HEK293 (cell line): ENCODE data around the gene MED28.
A peak's percentile ranks its signal among the peaks of the same experiment; 100 is the strongest.

Experiments used
- CTCF ChIA-PET: fragments of 350-600 bp; formaldehyde crosslinking; extraction: SDS; loops from one replicate; lab custom pipeline; 2021; ENCODE audit warnings: antibody characterized with exemption; lab: Yijun Ruan, JAX
- POLR2A ChIA-PET: fragments of 300-600 bp; formaldehyde crosslinking; extraction: SDS; loops from one replicate; lab custom pipeline; 2020; ENCODE audit warnings: antibody characterized with exemption, inconsistent platforms; lab: Yijun Ruan, JAX
- H3K27ac ChIP-seq: fragments of 200-500 bp; sonication (Bioruptor generic); 2 replicates; pipeline ENCODE4 v1.5.1; 2014; ENCODE audit warnings: low read depth, low read length, control low read depth, inconsistent platforms; ENCODE audit errors: extremely low read depth
- H3K36me3 ChIP-seq, 2 experiments: fragments of 200-500 bp in 1 of 2; sonication (Bioruptor generic) in 1 of 2; 1 replicate in 1 of 2; 2 replicates in 1 of 2; pipeline ENCODE4 v1.5.1; 2014 to 2017; ENCODE audit warnings: inconsistent platforms in 2 of 2, low read length in 2 of 2; ENCODE audit not compliant: control insufficient read depth in 2 of 2, insufficient read depth in 1 of 2
- H3K4me1 ChIP-seq: fragments of 200-500 bp; sonication (Bioruptor generic); 2 replicates; pipeline ENCODE4 v1.5.1; 2014; ENCODE audit warnings: mild to moderate bottlenecking, low read length, inconsistent platforms; ENCODE audit not compliant: control insufficient read depth, insufficient read depth
- H3K4me3 ChIP-seq: 2 replicates; pipeline ENCODE4 v1.5.1; 2011; ENCODE audit warnings: low read depth, mild to moderate bottlenecking, control low read depth, low read length, moderate library complexity
- H3K9me3 ChIP-seq: fragments of 200-500 bp; sonication (Bioruptor generic); 2 replicates; pipeline ENCODE4 v1.5.1; 2014; ENCODE audit warnings: low read depth, low read length, inconsistent platforms; ENCODE audit not compliant: control insufficient read depth, insufficient read depth
- PRDM1 ChIP-seq: fragments of 450-650 bp; formaldehyde crosslinking; IDR thresholded peaks from 2 replicates; pipeline ENCODE4; 2016; ENCODE audit warnings: missing biosample characterization, missing genetic modification characterization
- SP3 ChIP-seq: fragments of 450-650 bp; formaldehyde crosslinking; IDR thresholded peaks from 2 replicates; pipeline ENCODE4 v1.5.1; 2016; ENCODE audit warnings: missing biosample characterization, missing genetic modification characterization
- ZBTB8A ChIP-seq: fragments of 450-650 bp; formaldehyde crosslinking; IDR thresholded peaks from 2 replicates; pipeline ENCODE4 v1.5.1; 2016; ENCODE audit warnings: missing biosample characterization, missing genetic modification characterization
- ZFP69B ChIP-seq: fragments of 450-650 bp; formaldehyde crosslinking; IDR thresholded peaks from 2 replicates; pipeline ENCODE4 v1.5.1; 2016; ENCODE audit warnings: missing biosample characterization, missing genetic modification characterization
- ZNF133 ChIP-seq: fragments of 450-650 bp; formaldehyde crosslinking; IDR thresholded peaks from 2 replicates; pipeline ENCODE4 v1.5.1; 2016; ENCODE audit warnings: missing biosample characterization, missing genetic modification characterization
- ZNF221 ChIP-seq: fragments of 450-650 bp; formaldehyde crosslinking; IDR thresholded peaks from 2 replicates; pipeline ENCODE4 v1.5.1; 2017; ENCODE audit warnings: missing biosample characterization, missing genetic modification characterization, borderline replicate concordance
- ZNF335 ChIP-seq: fragments of 450-650 bp; formaldehyde crosslinking; conservative IDR thresholded peaks from 2 replicates; pipeline ENCODE4 v1.5.1; 2016; ENCODE audit warnings: missing biosample characterization, missing genetic modification characterization
- ZNF416 ChIP-seq: fragments of 450-650 bp; formaldehyde crosslinking; IDR thresholded peaks from 2 replicates; pipeline ENCODE4 v1.5.1; 2016; ENCODE audit warnings: missing biosample characterization, missing genetic modification characterization
- ZNF423 ChIP-seq: fragments of 450-650 bp; formaldehyde crosslinking; IDR thresholded peaks from 2 replicates; pipeline ENCODE4 v1.5.1; 2016; ENCODE audit warnings: missing biosample characterization, missing genetic modification characterization
- ZNF555 ChIP-seq: fragments of 450-650 bp; formaldehyde crosslinking; conservative IDR thresholded peaks from 2 replicates; pipeline ENCODE4 v1.5.1; 2017; ENCODE audit warnings: missing biosample characterization, mild to moderate bottlenecking, missing genetic modification characterization, inconsistent platforms
- ZNF623 ChIP-seq: fragments of 450-650 bp; formaldehyde crosslinking; IDR thresholded peaks from 2 replicates; pipeline ENCODE4 v1.5.1; 2016; ENCODE audit warnings: missing biosample characterization, missing genetic modification characterization
- ZNF791 ChIP-seq: fragments of 450-650 bp; formaldehyde crosslinking; IDR thresholded peaks from 2 replicates; pipeline ENCODE4 v1.5.1; 2016; ENCODE audit warnings: missing biosample characterization, missing genetic modification characterization
- TF ChIP-seq, protein P1 (sequence below): fragments of 450-650 bp; formaldehyde crosslinking; IDR thresholded peaks from 2 replicates; pipeline ENCODE4 v1.5.1; 2016; ENCODE audit warnings: missing biosample characterization, missing genetic modification characterization
- TF ChIP-seq, protein P2 (sequence below): fragments of 450-650 bp; formaldehyde crosslinking; IDR thresholded peaks from 2 replicates; pipeline ENCODE4 v1.5.1; 2016; ENCODE audit warnings: missing biosample characterization, missing genetic modification characterization
- TF ChIP-seq, protein P3 (sequence below): fragments of 450-650 bp; formaldehyde crosslinking; IDR thresholded peaks from 2 replicates; pipeline ENCODE4 v1.5.1; 2017; ENCODE audit warnings: missing biosample characterization, missing genetic modification characterization
- TF ChIP-seq, protein P4 (sequence below): sonication (generic); formaldehyde crosslinking; IDR thresholded peaks from 2 replicates; pipeline ENCODE4 v1.8.1; 2022; ENCODE audit warnings: mild to moderate bottlenecking, moderate library complexity, missing genetic modification reagents
- TF ChIP-seq, protein P5 (sequence below): fragments of 450-650 bp; formaldehyde crosslinking; IDR thresholded peaks from 2 replicates; pipeline ENCODE4 v1.5.1; 2016; ENCODE audit warnings: missing biosample characterization, missing genetic modification characterization
- TF ChIP-seq, protein P6 (sequence below): fragments of 450-650 bp; formaldehyde crosslinking; IDR thresholded peaks from 2 replicates; pipeline ENCODE4 v1.5.1; 2016; ENCODE audit warnings: missing biosample characterization, missing genetic modification characterization

Gene MED28

DNA sequence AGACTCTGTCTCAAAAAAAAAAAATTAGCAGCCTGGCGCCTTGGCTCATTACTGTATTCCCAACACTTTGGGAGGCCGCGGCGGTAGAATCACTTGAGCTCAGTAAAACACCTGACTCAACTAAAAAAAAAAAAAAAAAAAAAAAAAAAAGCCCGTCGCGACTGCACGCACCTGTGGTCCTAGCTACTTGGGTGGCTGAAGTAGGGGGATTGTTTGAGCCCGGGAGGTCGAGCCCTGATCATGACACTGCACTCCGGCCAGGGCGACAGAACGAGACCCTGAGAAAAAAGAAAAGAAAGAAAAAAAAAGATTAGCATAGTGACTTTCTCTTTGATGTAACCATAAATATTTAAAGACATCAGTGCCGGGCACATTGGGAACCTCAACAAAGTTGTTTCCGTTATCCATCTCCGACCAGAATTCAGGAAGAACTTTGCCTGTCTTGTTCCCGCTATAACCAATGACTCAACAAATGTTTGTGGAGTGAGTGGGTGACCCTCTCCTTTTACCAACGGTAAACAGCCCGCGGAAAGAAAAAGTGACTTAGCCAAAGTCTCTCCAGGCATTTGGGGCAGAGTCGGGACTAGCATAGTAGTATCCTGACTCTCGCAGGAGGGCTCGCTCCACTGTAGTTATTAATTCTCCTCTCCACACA is 553 bp upstream of the MED28 start:
- no peak overlapping the region for H3K27ac ChIP-seq
- peak overlapping the region; percentile 80 for H3K4me3 ChIP-seq
- H3K36me3 ChIP-seq = peaks cover 0 to 25% of the 10 kb centered on the region in 2 experiments; a peak in 2 of 3 replicates
- CTCF ChIA-PET = interaction anchor here (0.7 kb wide), 1 partner anchor 72 kb away, joined by 4 read pairs; no protein-coding TSS in a partner anchor
- peak; percentile 62 for TF ChIP-seq ZNF335
- peak; percentile 26; the same call in 1 of the 2 replicates for TF ChIP-seq PRDM1 (tag by site-specific recombination)
- TF ChIP-seq, protein P1, sequence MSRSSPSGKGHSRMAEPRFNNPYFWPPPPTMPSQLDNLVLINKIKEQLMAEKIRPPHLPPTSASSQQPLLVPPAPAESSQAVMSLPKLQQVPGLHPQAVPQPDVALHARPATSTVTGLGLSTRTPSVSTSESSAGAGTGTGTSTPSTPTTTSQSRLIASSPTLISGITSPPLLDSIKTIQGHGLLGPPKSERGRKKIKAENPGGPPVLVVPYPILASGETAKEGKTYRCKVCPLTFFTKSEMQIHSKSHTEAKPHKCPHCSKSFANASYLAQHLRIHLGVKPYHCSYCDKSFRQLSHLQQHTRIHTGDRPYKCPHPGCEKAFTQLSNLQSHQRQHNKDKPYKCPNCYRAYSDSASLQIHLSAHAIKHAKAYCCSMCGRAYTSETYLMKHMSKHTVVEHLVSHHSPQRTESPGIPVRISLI (tag by site-specific recombination) = peak; percentile 92
- TF ChIP-seq, protein P2, sequence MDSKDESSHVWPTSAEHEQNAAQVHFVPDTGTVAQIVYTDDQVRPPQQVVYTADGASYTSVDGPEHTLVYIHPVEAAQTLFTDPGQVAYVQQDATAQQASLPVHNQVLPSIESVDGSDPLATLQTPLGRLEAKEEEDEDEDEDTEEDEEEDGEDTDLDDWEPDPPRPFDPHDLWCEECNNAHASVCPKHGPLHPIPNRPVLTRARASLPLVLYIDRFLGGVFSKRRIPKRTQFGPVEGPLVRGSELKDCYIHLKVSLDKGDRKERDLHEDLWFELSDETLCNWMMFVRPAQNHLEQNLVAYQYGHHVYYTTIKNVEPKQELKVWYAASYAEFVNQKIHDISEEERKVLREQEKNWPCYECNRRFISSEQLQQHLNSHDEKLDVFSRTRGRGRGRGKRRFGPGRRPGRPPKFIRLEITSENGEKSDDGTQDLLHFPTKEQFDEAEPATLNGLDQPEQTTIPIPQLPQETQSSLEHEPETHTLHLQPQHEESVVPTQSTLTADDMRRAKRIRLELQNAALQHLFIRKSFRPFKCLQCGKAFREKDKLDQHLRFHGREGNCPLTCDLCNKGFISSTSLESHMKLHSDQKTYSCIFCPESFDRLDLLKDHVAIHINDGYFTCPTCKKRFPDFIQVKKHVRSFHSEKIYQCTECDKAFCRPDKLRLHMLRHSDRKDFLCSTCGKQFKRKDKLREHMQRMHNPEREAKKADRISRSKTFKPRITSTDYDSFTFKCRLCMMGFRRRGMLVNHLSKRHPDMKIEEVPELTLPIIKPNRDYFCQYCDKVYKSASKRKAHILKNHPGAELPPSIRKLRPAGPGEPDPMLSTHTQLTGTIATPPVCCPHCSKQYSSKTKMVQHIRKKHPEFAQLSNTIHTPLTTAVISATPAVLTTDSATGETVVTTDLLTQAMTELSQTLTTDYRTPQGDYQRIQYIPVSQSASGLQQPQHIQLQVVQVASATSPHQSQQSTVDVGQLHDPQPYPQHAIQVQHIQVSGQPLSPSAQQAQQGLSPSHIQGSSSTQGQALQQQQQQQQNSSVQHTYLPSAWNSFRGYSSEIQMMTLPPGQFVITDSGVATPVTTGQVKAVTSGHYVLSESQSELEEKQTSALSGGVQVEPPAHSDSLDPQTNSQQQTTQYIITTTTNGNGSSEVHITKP (tag by site-specific recombination) = 0 out of 2 replicates have a peak, but pooled peaks have one; percentile 20
- TF ChIP-seq ZNF423 (tag by site-specific recombination) = 0 out of 2 replicates have a peak, but pooled peaks have one; percentile 13
- TF ChIP-seq, protein P3, sequence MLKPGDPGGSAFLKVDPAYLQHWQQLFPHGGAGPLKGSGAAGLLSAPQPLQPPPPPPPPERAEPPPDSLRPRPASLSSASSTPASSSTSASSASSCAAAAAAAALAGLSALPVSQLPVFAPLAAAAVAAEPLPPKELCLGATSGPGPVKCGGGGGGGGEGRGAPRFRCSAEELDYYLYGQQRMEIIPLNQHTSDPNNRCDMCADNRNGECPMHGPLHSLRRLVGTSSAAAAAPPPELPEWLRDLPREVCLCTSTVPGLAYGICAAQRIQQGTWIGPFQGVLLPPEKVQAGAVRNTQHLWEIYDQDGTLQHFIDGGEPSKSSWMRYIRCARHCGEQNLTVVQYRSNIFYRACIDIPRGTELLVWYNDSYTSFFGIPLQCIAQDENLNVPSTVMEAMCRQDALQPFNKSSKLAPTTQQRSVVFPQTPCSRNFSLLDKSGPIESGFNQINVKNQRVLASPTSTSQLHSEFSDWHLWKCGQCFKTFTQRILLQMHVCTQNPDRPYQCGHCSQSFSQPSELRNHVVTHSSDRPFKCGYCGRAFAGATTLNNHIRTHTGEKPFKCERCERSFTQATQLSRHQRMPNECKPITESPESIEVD = no peak
- POLR2A ChIA-PET = interaction anchor here (0.6 to 2.0 kb wide), 4 partner anchors 10 to 197 kb away, joined by 3 to 10 read pairs (median 3); partner anchors contain the start of genes DCAF16 and NCAPG
- no peaks in the 10 kb centered on the region for H3K4me1 ChIP-seq
- H3K9me3 ChIP-seq = no peaks in the 10 kb centered on the region

DNA sequence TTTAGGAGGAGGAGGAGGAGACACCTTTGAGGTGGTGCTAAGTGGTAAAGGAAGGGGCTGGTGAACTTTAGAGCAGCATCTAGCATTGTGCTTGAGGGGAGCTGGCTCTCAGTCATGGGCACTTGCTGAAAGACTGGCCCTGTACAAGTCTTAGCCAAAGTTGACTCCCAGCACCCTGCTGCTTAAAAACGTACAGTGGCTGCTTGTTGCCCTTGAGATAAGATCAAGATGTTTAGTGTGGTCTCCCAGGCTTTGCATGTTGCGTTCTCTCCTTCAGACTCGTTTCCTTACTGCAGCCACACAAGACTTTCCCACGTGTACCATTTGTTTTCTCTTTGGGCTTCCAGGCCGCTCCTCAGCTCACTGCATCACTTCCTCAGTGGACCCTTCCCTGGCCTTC is 1.8 kb downstream of the MED28 start:
- TF ChIP-seq ZNF416 (tag by site-specific recombination) = no peak
- TF ChIP-seq, protein P4, sequence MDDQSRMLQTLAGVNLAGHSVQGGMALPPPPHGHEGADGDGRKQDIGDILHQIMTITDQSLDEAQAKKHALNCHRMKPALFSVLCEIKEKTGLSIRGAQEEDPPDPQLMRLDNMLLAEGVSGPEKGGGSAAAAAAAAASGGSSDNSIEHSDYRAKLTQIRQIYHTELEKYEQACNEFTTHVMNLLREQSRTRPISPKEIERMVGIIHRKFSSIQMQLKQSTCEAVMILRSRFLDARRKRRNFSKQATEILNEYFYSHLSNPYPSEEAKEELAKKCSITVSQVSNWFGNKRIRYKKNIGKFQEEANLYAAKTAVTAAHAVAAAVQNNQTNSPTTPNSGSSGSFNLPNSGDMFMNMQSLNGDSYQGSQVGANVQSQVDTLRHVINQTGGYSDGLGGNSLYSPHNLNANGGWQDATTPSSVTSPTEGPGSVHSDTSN = no peak
- no peak for TF ChIP-seq SP3 (tag by site-specific recombination)
- no peak for TF ChIP-seq ZNF555
- TF ChIP-seq, protein P5, sequence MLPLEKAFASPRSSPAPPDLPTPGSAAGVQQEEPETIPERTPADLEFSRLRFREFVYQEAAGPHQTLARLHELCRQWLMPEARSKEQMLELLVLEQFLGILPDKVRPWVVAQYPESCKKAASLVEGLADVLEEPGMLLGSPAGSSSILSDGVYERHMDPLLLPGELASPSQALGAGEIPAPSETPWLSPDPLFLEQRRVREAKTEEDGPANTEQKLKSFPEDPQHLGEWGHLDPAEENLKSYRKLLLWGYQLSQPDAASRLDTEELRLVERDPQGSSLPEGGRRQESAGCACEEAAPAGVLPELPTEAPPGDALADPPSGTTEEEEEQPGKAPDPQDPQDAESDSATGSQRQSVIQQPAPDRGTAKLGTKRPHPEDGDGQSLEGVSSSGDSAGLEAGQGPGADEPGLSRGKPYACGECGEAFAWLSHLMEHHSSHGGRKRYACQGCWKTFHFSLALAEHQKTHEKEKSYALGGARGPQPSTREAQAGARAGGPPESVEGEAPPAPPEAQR (tag by site-specific recombination) = no peak
- no peak for TF ChIP-seq ZNF221 (tag by site-specific recombination)
- TF ChIP-seq ZFP69B (tag by site-specific recombination) = no peak
- TF ChIP-seq, protein P6, sequence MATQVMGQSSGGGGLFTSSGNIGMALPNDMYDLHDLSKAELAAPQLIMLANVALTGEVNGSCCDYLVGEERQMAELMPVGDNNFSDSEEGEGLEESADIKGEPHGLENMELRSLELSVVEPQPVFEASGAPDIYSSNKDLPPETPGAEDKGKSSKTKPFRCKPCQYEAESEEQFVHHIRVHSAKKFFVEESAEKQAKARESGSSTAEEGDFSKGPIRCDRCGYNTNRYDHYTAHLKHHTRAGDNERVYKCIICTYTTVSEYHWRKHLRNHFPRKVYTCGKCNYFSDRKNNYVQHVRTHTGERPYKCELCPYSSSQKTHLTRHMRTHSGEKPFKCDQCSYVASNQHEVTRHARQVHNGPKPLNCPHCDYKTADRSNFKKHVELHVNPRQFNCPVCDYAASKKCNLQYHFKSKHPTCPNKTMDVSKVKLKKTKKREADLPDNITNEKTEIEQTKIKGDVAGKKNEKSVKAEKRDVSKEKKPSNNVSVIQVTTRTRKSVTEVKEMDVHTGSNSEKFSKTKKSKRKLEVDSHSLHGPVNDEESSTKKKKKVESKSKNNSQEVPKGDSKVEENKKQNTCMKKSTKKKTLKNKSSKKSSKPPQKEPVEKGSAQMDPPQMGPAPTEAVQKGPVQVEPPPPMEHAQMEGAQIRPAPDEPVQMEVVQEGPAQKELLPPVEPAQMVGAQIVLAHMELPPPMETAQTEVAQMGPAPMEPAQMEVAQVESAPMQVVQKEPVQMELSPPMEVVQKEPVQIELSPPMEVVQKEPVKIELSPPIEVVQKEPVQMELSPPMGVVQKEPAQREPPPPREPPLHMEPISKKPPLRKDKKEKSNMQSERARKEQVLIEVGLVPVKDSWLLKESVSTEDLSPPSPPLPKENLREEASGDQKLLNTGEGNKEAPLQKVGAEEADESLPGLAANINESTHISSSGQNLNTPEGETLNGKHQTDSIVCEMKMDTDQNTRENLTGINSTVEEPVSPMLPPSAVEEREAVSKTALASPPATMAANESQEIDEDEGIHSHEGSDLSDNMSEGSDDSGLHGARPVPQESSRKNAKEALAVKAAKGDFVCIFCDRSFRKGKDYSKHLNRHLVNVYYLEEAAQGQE (tag by site-specific recombination) = no peak
- no peak for TF ChIP-seq ZNF791 (tag by site-specific recombination)
- TF ChIP-seq ZBTB8A (tag by site-specific recombination) = no peak
- TF ChIP-seq ZNF623 (tag by site-specific recombination) = no peak
- TF ChIP-seq ZNF133 = no peak
- CTCF ChIA-PET = no interaction called here
- no peak overlapping the region for H3K4me3 ChIP-seq
- no peaks in the 10 kb centered on the region for H3K4me1 ChIP-seq
- POLR2A ChIA-PET = no interaction called here
- peaks cover 9 to 49% of the 10 kb centered on the region in 2 experiments; a peak in 2 of 3 replicates for H3K36me3 ChIP-seq
- no peaks in the 10 kb centered on the region for H3K9me3 ChIP-seq
- no peak overlapping the region for H3K27ac ChIP-seq
